CD14-positive monocyte (primary cell): Measurements from ENCODE around the gene OR9G1. TPM values are rescaled to one million over a fixed set of nuclear protein-coding genes. Genes with fewer than 3 reads are reported as not detected.

Experiments
- DNase-seq, 3 donors: peaks; one replicate each; pipeline ENCODE4 v3.0.0-alpha.2; 2011 to 2022
- H2AFZ ChIP-seq: 2 replicates; pipeline ENCODE4 v1.6.0; 2012; ENCODE audit warnings: mild to moderate bottlenecking, low read depth, low read length, inconsistent platforms; ENCODE audit not compliant: insufficient read depth, poor library complexity, severe bottlenecking
- H3K27ac ChIP-seq, 2 donors: 1 replicate in 1 of 2; 2 replicates in 1 of 2; pipeline ENCODE4 v1.5.1; 2012 to 2013; ENCODE audit warnings: low read length in 2 of 2, control low read depth in 1 of 2, inconsistent platforms in 1 of 2, low read depth in 1 of 2, mild to moderate bottlenecking in 1 of 2
- H3K27me3 ChIP-seq, 2 donors: one replicate each; pipeline versions ENCODE4 v1.6.0 to v1.6.1; 2011 to 2013; ENCODE audit warnings: low read length in 2 of 2; ENCODE audit not compliant: control insufficient read depth in 2 of 2, insufficient read depth in 2 of 2
- H3K36me3 ChIP-seq, 2 donors: replicated peaks in 1 of 2; 1 replicate in 1 of 2; 2 replicates in 1 of 2; pipeline versions ENCODE4 v1.5.1 to v1.6.1; 2012 to 2013; ENCODE audit warnings: low read length in 2 of 2, control low read depth in 1 of 2, inconsistent platforms in 1 of 2, mild to moderate bottlenecking in 1 of 2; ENCODE audit not compliant: insufficient read depth in 2 of 2, control insufficient read depth in 1 of 2
- H3K4me1 ChIP-seq, 2 donors: 1 replicate in 1 of 2; 2 replicates in 1 of 2; pipeline versions ENCODE4 v1.5.1 to v1.6.1; 2012 to 2013; ENCODE audit warnings: low read length in 2 of 2, control low read depth in 1 of 2, inconsistent platforms in 1 of 2, mild to moderate bottlenecking in 1 of 2, moderate library complexity in 1 of 2; ENCODE audit not compliant: insufficient read depth in 2 of 2, control insufficient read depth in 1 of 2
- H3K4me2 ChIP-seq: replicated peaks from 2 replicates; pipeline ENCODE3; 2012; ENCODE audit warnings: low read length, moderate library complexity, mild to moderate bottlenecking; ENCODE audit not compliant: poor library complexity, severe bottlenecking; ENCODE audit errors: extremely low read depth
- H3K4me3 ChIP-seq, 3 experiments: fragments of 200-600 bp in 1 of 3; sonication (generic) in 1 of 3; replicated peaks in 1 of 3; 1 replicate in 2 of 3; 2 replicates in 1 of 3; pipeline ENCODE4 v1.5.1; 2011 to 2013; ENCODE audit warnings: low read length in 3 of 3, mild to moderate bottlenecking in 3 of 3, control low read depth in 2 of 3, low read depth in 2 of 3, inconsistent platforms in 1 of 3, moderate library complexity in 1 of 3
- H3K79me2 ChIP-seq: 2 replicates; pipeline ENCODE4 v1.6.0; 2012; ENCODE audit warnings: mild to moderate bottlenecking, control low read depth, inconsistent platforms, low read length, moderate library complexity; ENCODE audit not compliant: insufficient read depth
- H3K9ac ChIP-seq: 2 replicates; pipeline ENCODE4 v1.6.0; 2017; ENCODE audit warnings: low read length, mild to moderate bottlenecking; ENCODE audit not compliant: insufficient read depth, poor library complexity, severe bottlenecking
- H3K9me3 ChIP-seq, 2 donors: replicated peaks in 1 of 2; 1 replicate in 1 of 2; 2 replicates in 1 of 2; pipeline versions ENCODE4 v1.5.1 to v1.6.1; 2012 to 2013; ENCODE audit warnings: low read length in 2 of 2, control low read depth in 1 of 2; ENCODE audit not compliant: control insufficient read depth in 1 of 2, insufficient read depth in 1 of 2
- H4K20me1 ChIP-seq: 2 replicates; pipeline ENCODE4 v1.6.0; 2012; ENCODE audit warnings: mild to moderate bottlenecking, low read length, control low read depth, moderate library complexity; ENCODE audit not compliant: insufficient read depth
- H3K27ac Mint-ChIP-seq, 7 donors: one replicate each; pipeline ENCODE4 v1.8.0; 2020; ENCODE audit warnings: mild to moderate bottlenecking in 7 of 7, mixed read lengths in 7 of 7, moderate library complexity in 6 of 7, inconsistent platforms in 2 of 7
- H3K27me3 Mint-ChIP-seq, 3 donors: one replicate each; pipeline ENCODE4 v1.8.0; 2021 to 2022; ENCODE audit warnings: low read depth in 3 of 3, mild to moderate bottlenecking in 3 of 3, mixed read lengths in 3 of 3, moderate library complexity in 3 of 3, inconsistent platforms in 1 of 3
- H3K36me3 Mint-ChIP-seq, 2 donors: one replicate each; pipeline ENCODE4 v1.8.0; 2020; ENCODE audit warnings: mixed read lengths in 2 of 2, inconsistent platforms in 1 of 2, mild to moderate bottlenecking in 1 of 2
- H3K4me1 Mint-ChIP-seq: one replicate; pipeline ENCODE4 v1.8.0; 2020; ENCODE audit warnings: mild to moderate bottlenecking, mixed read lengths
- H3K4me3 Mint-ChIP-seq, 2 donors: one replicate each; pipeline ENCODE4 v1.8.0; 2020; ENCODE audit warnings: mild to moderate bottlenecking in 2 of 2, mixed read lengths in 2 of 2, moderate library complexity in 1 of 2
- H3K9me3 Mint-ChIP-seq, 7 donors: one replicate each; pipeline ENCODE4 v1.8.0; 2020 to 2022; ENCODE audit warnings: mixed read lengths in 7 of 7, mild to moderate bottlenecking in 6 of 7, moderate library complexity in 6 of 7, inconsistent platforms in 2 of 7
- CTCF ChIP-seq: fragments of 200-600 bp; IDR thresholded peaks from one replicate; pipeline ENCODE4 v1.8.0; 2022; ENCODE audit warnings: antibody characterized with exemption, mild to moderate bottlenecking
- WGBS: methylation state at CpG from one replicate; pipeline ENCODE4 v1.1.5; 2013; ENCODE audit warnings: missing lambda C conversion rate; ENCODE audit not compliant: insufficient coverage; 5-methylcytosine and 5-hydroxymethylcytosine counted together
- intact Hi-C, 2 donors: fragments of 100-400 bp; cut with micrococcal nuclease; formaldehyde crosslinking; loops; one replicate each; pipeline versions ENCODE4 v1.15.0 to v1.15.1; 2023
- polyA plus RNA-seq, 3 donors: library from polyadenylated mRNA; depleted of rRNA in 1 of 3; unstranded in 2 of 3; stranded (reverse) in 1 of 3; fragments of 300-500 nt in 2 of 3; fragments of >200 nt in 1 of 3; fragmentation: Illumina TruSeq in 2 of 3; gene quantifications; 1 replicate in 2 of 3; 2 replicates in 1 of 3; pipeline ENCODE4 v1.2.3, GENCODE V29; 2012 to 2021

Gene OR9G1
- polyA plus RNA-seq, 3 donors: not detected

- no peaks in the 10 kb centered on the region for H3K36me3 Mint-ChIP-seq
- Histone ChIP-seq H2AFZ (no peak overlapping the region), H3K79me2 (no peaks in the 10 kb centered on the region), H3K9ac (no peak overlapping the region), H3K4me1 (no peaks in the 10 kb centered on the region), H4K20me1 (no peaks in the 10 kb centered on the region), H3K36me3 (no peaks in the 10 kb centered on the region), H3K27ac (no peak overlapping the region), H3K27me3 (no peaks in the 10 kb centered on the region), H3K4me2 (no peak overlapping the region), H3K4me3 (no peak overlapping the region), H3K9me3 (no peaks in the 10 kb centered on the region)
- H3K9me3 Mint-ChIP-seq: peaks cover 0 to 5% (median 1%) of the 10 kb centered on the region in 7 donors
- no peak for DNase-seq
- intact Hi-C loops: no loop called here
- no peak for TF ChIP-seq CTCF
- H3K27me3 Mint-ChIP-seq: no peaks in the 10 kb centered on the region
- WGBS: 90% methylated on average over 2 of the region's 2 CpGs
- no peak overlapping the region for H3K4me3 Mint-ChIP-seq
- H3K27ac Mint-ChIP-seq: no peak overlapping the region
- no peaks in the 10 kb centered on the region for H3K4me1 Mint-ChIP-seq
These were observed 7.6 kb downstream of the OR9G1 start for GRCh38 chr11:56706486-56706885.

- peaks cover 3 to 21% (median 7%) of the 10 kb centered on the region in 7 donors for H3K9me3 Mint-ChIP-seq
- H3K27me3 ChIP-seq: no peaks in the 10 kb centered on the region
- TF ChIP-seq CTCF: no peak
- no peak overlapping the region for H3K9ac ChIP-seq
- no peak overlapping the region for H3K27ac Mint-ChIP-seq
- no CpG with 5 or more reads among the region's 2 CpGs for WGBS
- no peaks in the 10 kb centered on the region for H3K4me1 Mint-ChIP-seq
- no peak overlapping the region for H3K27ac ChIP-seq
- no peak overlapping the region for H3K4me3 Mint-ChIP-seq
- H2AFZ ChIP-seq: no peak overlapping the region
- H3K36me3 ChIP-seq: no peaks in the 10 kb centered on the region
- no peak for DNase-seq
- intact Hi-C loops: no loop called here
- peaks cover 0 to 3% of the 10 kb centered on the region in 2 donors for H3K9me3 ChIP-seq
- no peaks in the 10 kb centered on the region for H4K20me1 ChIP-seq
- H3K36me3 Mint-ChIP-seq: no peaks in the 10 kb centered on the region
- no peak overlapping the region for H3K4me3 ChIP-seq
- no peaks in the 10 kb centered on the region for H3K79me2 ChIP-seq
- H3K27me3 Mint-ChIP-seq: no peaks in the 10 kb centered on the region
- H3K4me2 ChIP-seq: no peak overlapping the region
- no peaks in the 10 kb centered on the region for H3K4me1 ChIP-seq
These were observed 15.3 kb downstream of the OR9G1 start for GRCh38 chr11:56714206-56714605.
